AML-193 (cell line): Measurements from ENCODE around the gene E2F1.
A peak's percentile ranks its signal among the peaks of the same experiment; 100 is the strongest.

Experiments
- DNase-seq, 2 experiments: peaks; one replicate each; lab custom pipeline; 2025; lab: John Stamatoyannopoulos, UW

Gene E2F1

DNA sequence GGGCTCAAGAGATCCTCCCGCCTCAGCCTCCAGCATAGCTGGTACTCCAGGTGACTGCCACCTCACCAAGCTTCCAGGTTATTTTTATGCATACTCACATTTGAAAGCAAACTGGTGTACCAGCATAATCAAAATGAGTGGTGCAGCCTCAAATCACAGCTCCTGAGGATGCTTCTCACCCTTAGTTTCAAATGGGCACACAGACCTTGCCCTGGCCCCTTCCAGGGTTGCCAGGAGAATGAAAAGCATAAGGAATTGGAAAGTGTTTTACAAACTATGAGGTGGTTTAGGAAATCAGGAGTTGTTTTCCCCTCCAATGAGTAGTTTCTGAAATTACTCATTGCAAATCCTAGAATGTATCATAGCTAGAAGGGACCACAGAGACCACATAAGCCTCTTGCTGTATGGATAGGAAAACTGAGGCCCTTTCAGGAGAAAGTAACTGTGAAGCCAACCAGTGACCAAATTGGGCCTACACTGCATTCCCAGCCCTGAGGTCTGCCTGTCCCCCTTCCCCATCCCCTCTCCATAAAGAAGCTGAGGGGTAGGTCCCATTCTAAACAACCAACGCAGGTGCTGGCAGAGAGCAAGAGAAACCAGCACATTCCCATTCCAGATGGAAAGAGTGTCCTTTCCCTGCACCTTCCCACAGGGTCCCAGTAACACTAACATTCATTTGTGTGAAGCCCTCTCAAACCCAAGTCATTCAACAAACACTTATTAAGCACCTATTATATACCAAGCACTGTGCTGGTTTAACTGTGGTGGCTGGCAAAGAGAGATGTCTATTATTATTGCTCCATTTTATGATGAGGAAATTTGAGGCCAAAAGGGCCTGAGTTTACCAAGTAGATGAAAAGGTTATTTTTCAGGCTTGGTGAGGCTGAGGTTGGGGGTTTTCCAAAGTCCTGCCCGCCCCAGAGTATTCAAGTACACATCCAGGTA lies 2.1 kb upstream of the E2F1 start:
- DNase-seq: no peak

- peak; percentile 80 to 81 for DNase-seq
Observed at GRCh38 chr20:33687370-33687915, 1.3 kb upstream of the E2F1 start.

- no peak for DNase-seq
Observed at GRCh38 chr20:33686984-33687366, 790 bp upstream of the E2F1 start.

GRCh38 chr20:33685328-33686099 lies 671 bp downstream of the E2F1 start:
- DNase-seq: peak; percentile 46 to 56

DNA sequence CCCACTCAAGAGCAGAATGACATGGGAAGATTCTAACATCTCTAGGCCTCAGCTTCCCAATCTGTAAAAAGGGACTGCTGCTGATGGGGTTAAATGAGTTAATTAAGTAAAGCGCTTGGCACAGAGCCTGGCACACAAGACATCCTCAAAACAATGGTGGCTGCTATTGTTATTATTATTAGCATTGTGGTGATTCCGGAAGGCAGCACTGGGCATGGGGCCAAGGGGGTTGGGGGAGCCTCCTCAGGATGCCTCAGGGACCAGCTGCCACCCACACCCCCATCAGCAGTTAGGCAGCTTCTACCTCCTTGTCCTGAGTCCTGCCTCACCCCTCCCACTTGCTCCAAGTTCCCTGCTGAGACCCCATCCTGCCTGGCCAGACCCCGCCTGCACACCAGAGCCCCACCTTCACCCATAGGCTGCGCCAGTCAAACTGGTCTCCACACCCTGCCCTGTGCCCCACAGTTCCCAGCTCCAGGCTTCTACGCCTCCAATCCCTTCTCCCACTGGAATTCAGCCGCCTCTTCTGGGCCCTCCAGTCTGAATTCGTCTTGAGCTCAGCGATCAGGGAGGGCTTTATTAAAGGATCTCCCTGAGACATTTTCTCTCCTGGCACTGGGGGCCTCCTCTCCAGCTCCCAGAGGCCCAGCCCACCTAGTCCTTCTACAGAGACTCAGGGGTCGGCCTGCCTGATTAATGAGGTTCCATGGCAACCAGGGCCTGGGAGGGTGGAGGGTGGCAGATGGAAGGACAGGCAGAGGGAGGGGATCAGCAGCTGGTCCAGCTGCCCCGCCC lies 1.5 kb downstream of the E2F1 start:
- DNase-seq: no peak

- DNase-seq: no peak
Observed at GRCh38 chr20:33681728-33682353, 4.3 kb downstream of the E2F1 start.

GRCh38 chr20:33681288-33681687 lies 4.9 kb downstream of the E2F1 start:
- DNase-seq: no peak

DNA sequence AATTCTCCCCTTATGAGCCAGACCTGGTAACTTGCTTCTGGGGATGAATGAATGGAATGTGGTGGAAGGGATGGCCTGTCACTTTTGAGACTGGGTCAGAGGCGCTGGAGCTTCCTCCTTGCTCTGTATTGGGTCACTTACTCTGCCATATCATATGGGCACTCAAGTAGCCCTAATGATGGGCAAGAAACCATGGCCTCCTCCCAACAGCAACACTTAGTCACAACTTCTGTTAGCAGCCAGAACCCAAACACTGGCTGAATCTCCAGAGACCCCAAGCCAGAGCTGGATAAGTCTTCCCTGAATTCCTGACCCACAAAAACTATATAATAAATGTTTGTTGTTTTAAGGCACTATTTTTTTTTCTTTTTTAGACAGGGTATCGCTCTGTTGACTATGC lies 5.5 kb downstream of the E2F1 start:
- no peak for DNase-seq

- no peak for DNase-seq
Observed at GRCh38 chr20:33679758-33680485, 6.3 kb downstream of the E2F1 start.

GRCh38 chr20:33677991-33678702 lies 8.0 kb downstream of the E2F1 start:
- no peak for DNase-seq

- DNase-seq: no peak
Observed at GRCh38 chr20:33676652-33677645, 9.2 kb downstream of the E2F1 start.

DNA sequence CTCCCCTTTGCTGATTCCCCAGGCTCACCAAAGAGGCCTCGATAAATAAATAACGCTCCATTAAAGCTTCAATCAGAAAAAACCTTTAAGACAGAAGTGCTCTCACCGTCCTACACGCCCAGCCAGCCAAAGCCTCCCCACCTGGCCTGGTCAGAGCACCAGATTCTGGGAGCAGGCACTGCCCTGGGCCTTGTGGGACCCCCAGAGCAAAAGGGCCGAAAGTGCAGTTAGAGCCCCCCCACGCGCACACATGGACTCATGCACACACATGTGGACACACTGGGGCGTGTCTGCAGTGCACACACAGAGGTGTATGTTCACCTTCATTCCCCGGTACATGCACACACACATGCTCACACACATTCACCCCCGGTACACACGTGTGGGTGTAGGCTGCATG lies 10.1 kb downstream of the E2F1 start:
- DNase-seq: no peak

DNA sequence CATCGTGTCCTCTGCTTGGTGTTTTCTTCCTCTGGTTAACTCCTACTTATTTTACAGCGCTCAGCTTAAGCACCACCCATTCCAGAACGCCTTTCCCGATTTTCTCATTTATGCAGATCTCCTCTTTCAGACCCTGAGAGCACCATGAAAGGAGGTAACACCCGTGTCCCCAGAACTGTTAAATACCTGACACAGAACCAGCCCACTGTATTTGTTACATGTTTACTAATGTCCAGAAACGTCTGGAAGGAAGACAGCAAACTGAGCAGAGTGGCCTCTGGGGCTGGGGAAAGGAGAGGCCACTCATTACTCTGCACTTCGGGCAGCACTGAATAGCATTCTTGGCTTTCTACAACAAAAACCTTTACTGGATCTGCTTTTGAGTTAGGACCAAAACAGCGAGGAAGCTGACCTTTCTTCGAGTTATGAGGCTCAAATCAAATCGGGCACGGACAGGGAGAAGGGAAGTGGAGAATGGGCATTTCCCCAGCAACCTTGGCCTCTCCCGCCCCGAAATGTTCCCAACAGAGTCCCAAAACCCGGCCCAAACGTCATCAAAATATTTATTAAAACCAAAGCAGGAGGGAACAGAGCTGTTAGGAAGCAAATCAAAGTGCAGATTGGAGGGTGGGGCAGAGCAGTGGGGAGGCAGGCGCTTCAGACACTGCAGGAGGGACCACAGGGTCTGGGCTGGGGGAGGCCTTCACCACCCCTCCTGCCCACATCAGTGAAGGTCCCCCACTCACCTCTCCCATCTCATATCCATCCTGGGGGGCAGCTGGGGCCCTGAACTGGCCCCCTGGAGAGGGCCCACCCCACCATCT lies 10.8 kb downstream of the E2F1 start:
- DNase-seq: no peak

GRCh38 chr20:33674294-33675135 lies 11.7 kb downstream of the E2F1 start, which contains the start of gene NECAB3:
Gene NECAB3, minus strand, starts transcription at chr20:33674428. Its CDS starts 76 bp downstream, at chr20:33674352.
- peak; percentile 34 to 58 for DNase-seq

- DNase-seq: no peak
Observed at GRCh38 chr20:33673410-33674293, 12.5 kb downstream of the E2F1 start.

GRCh38 chr20:33673114-33673409 lies 13.1 kb downstream of the E2F1 start:
- no peak for DNase-seq
